ENCODE results near the gene FBXO11.

- TF ChIP-seq POLR2A (IDR thresholded peaks at IDR 0.05) (no peak), CTCF (IDR thresholded peaks at IDR 0.05) (no peak), EP300 (IDR thresholded peaks at IDR 0.05) (no peak), POLR2AphosphoS5 (IDR thresholded peaks at IDR 0.05) (no peak)
Measured at GRCh38 chr2:47769318-47769717, 137.0 kb downstream of the FBXO11 start.

Measured in sigmoid colon (tissue), 4 donors.